HG03378 (cell line): ENCODE measurements around the gene CES5A.
"Not testable (repeated sequence)": the region's sequence is repeated elsewhere in the genome, so short reads cannot be mapped to it uniquely, and the experiment has no call there.

ENCODE experiments used
- ATAC-seq: cut with Tn5 transposase; IDR thresholded peaks from one replicate; pipeline ENCODE4 v1.9.1; 2021; ENCODE audit warnings: mild to moderate bottlenecking, moderate library complexity; ENCODE audit not compliant: unreplicated experiment

The CES5A gene

GRCh38 chr16:55876854-55877253, 1.7 kb upstream of the CES5A start:
- ATAC-seq: no peak

GRCh38 chr16:55873122-55873521, 2.1 kb downstream of the CES5A start:
- ATAC-seq: no peak

- no peak for ATAC-seq
Measured at GRCh38 chr16:55872130-55872529, 3.0 kb downstream of the CES5A start.

GRCh38 chr16:55871411-55872038, 3.6 kb downstream of the CES5A start:
- no peak for ATAC-seq

GRCh38 chr16:55868980-55869379, 6.2 kb downstream of the CES5A start:
- ATAC-seq: no peak

- ATAC-seq: no peak
Measured at GRCh38 chr16:55868137-55868536, 7.0 kb downstream of the CES5A start.

- ATAC-seq: no peak
Measured at GRCh38 chr16:55861288-55861687, 13.9 kb downstream of the CES5A start.

GRCh38 chr16:55857650-55858049, 17.5 kb downstream of the CES5A start:
- not testable (repeated sequence) for ATAC-seq

- no peak for ATAC-seq
Measured at GRCh38 chr16:55856950-55857349, 18.2 kb downstream of the CES5A start.

GRCh38 chr16:55853114-55853513, 22.1 kb downstream of the CES5A start:
- no peak for ATAC-seq

GRCh38 chr16:55849536-55849935, 25.6 kb downstream of the CES5A start:
- ATAC-seq: no peak

- no peak for ATAC-seq
Measured at GRCh38 chr16:55846598-55847346, 28.4 kb downstream of the CES5A start.

- no peak for ATAC-seq
Measured at GRCh38 chr16:55843105-55843395, 32.1 kb downstream of the CES5A start.

GRCh38 chr16:55842369-55843104, 32.6 kb downstream of the CES5A start:
- ATAC-seq: no peak

- ATAC-seq: no peak
Measured at GRCh38 chr16:55839115-55839514, 36.1 kb downstream of the CES5A start.

- no peak for ATAC-seq
Measured at GRCh38 chr16:55836158-55836611, 39.0 kb downstream of the CES5A start.

- no peak for ATAC-seq
Measured at GRCh38 chr16:55835581-55835980, 39.6 kb downstream of the CES5A start.

GRCh38 chr16:55835173-55835572, 40.0 kb downstream of the CES5A start:
- not testable (repeated sequence) for ATAC-seq

- ATAC-seq: peak; percentile 93
Measured at GRCh38 chr16:55834049-55834448, 41.1 kb downstream of the CES5A start.

GRCh38 chr16:55832773-55833691, 42.1 kb downstream of the CES5A start, which contains the start of gene CES1:
TSS of gene CES1 (minus strand) at chr16:55833096. CDS start at chr16:55833055, 41 bp downstream.
- ATAC-seq: no peak

GRCh38 chr16:55832425-55832772, 42.8 kb downstream of the CES5A start:
- ATAC-seq: no peak
